Cardiac muscle cell (in vitro differentiated cells and primary cell): ENCODE measurements around the gene CALCR. TPM values are rescaled to one million over a fixed set of nuclear protein-coding genes. Genes with fewer than 3 reads are reported as not detected.
A peak's percentile ranks its signal among the peaks of the same experiment; 100 is the strongest.

Experiments
- DNase-seq, 2 donors: peaks; one replicate each; pipeline versions ENCODE4 v3.0.0 to v3.0.0-alpha.2; 2010 to 2017; ENCODE audit warnings: low read depth in 1 of 2, low spot score in 1 of 2
- H3K27ac ChIP-seq: fragments of 200-600 bp; sonication (generic); 2 replicates; pipeline ENCODE4 v1.5.1; 2016
- H3K27me3 ChIP-seq: fragments of 200-600 bp; sonication (generic); 2 replicates; pipeline ENCODE4 v1.6.0; 2016; ENCODE audit warnings: control low read depth
- H3K36me3 ChIP-seq: fragments of 200-600 bp; sonication (generic); 2 replicates; pipeline ENCODE4 v1.5.1; 2016; ENCODE audit warnings: control low read depth
- H3K4me1 ChIP-seq: fragments of 200-600 bp; sonication (generic); 2 replicates; pipeline ENCODE4 v1.8.1; 2017; ENCODE audit warnings: low read depth, mild to moderate bottlenecking, mixed run types
- H3K4me3 ChIP-seq: fragments of 200-600 bp; sonication (generic); 2 replicates; pipeline ENCODE4 v1.5.1; 2016; ENCODE audit warnings: mild to moderate bottlenecking
- H3K9me3 ChIP-seq: fragments of 200-600 bp; sonication (generic); 2 replicates; pipeline ENCODE4 v1.5.1; 2017; ENCODE audit warnings: low read depth, mild to moderate bottlenecking, control low read depth
- CTCF ChIP-seq: IDR thresholded peaks from 2 replicates; pipeline ENCODE4 v1.5.1; 2012; ENCODE audit warnings: low read depth, mild to moderate bottlenecking, low read length
- polyA plus RNA-seq: library from polyadenylated mRNA; unstranded; fragments of >200 nt; fragmentation: Nextera tagmentation; extraction: Ambion mirVana; gene quantifications from 2 replicates; pipeline ENCODE4 v1.2.1, GENCODE V29; 2016
- total RNA-seq: library from RNA; depleted of rRNA; stranded (reverse); fragments of >200 nt; gene quantifications from 2 replicates; pipeline ENCODE4 v1.2.3, GENCODE V29; 2016

Gene CALCR
- total and polyA plus RNA-seq, 2 experiments from 2014 or later, result not detected

- Histone ChIP-seq H3K27me3 (peaks cover 44% of the 10 kb centered on the region), H3K4me3 (no peak overlapping the region), H3K4me1 (no peaks in the 10 kb centered on the region), H3K27ac (no peak overlapping the region), H3K9me3 (no peaks in the 10 kb centered on the region), H3K36me3 (no peaks in the 10 kb centered on the region)
- no peak for DNase-seq
- TF ChIP-seq CTCF, result no peak
Observed at GRCh38 chr7:93579431-93579830, 4.9 kb upstream of the CALCR start.

DNA sequence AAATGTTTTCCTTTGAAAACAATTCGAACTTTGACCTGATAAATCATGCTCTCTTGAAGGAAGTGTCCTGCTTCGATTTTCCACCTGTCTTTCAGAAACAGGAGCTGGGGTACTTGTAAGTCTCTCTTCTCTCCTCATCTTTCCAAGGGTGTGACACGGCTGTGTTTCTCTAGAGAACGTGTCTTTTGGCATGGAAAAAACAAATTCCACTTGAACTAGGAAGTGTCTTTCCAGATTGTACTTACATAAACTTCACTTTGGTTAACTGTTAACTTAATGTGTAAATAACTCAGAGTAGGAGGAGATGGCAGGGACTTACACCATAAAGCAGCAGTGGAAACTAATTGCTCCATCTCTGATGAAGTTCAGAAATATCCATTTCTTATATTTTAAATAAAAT lies 4.2 kb upstream of the CALCR start:
- no peak for TF ChIP-seq CTCF
- Histone ChIP-seq H3K9me3 (no peaks in the 10 kb centered on the region), H3K4me3 (no peak overlapping the region), H3K27me3 (peaks cover 51% of the 10 kb centered on the region), H3K4me1 (peaks cover 2% of the 10 kb centered on the region), H3K36me3 (no peaks in the 10 kb centered on the region), H3K27ac (no peak overlapping the region)
- DNase-seq, result no peak

- Histone ChIP-seq H3K4me3 (peak overlapping the region; percentile 47), H3K27ac (no peak overlapping the region), H3K36me3 (no peaks in the 10 kb centered on the region), H3K27me3 (peaks cover 72% of the 10 kb centered on the region), H3K4me1 (peaks cover 2% of the 10 kb centered on the region), H3K9me3 (no peaks in the 10 kb centered on the region)
- peak in 1 of 2 donors; percentile 2 for DNase-seq
- TF ChIP-seq CTCF, result no peak
Observed at GRCh38 chr7:93575555-93576399, 1.3 kb upstream of the CALCR start.

- no peak for TF ChIP-seq CTCF
- Histone ChIP-seq H3K27me3 (peaks cover 76% of the 10 kb centered on the region), H3K36me3 (no peaks in the 10 kb centered on the region), H3K4me3 (peak overlapping the region; percentile 47), H3K27ac (no peak overlapping the region), H3K9me3 (no peaks in the 10 kb centered on the region), H3K4me1 (peaks cover 2% of the 10 kb centered on the region)
- DNase-seq, result peak in 1 of 2 donors; percentile 29
Observed at GRCh38 chr7:93574269-93574645, 267 bp downstream of the CALCR start.

DNA sequence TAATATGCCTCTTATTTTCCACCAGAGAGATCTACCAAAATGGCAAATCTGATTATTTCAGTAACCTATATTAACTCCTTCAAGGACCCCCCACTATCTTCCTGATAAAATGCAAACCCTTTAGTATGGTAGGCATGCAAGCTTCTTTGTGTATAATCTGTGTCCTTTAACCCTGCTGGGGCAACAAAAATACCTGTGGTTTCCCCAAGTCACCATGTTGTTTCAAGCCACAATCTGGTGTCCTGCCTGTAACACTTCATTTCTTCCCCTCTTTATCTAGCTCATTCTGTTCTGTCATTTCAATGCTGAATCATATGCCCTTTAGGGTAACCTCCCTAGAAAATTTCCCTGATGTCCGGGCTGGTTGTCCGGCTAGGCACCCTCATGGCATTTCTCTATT lies 5.3 kb downstream of the CALCR start:
- H3K9me3 ChIP-seq, result no peaks in the 10 kb centered on the region
- H3K36me3 ChIP-seq, result no peaks in the 10 kb centered on the region
- peaks cover 29% of the 10 kb centered on the region for H3K27me3 ChIP-seq
- H3K4me3 ChIP-seq, result no peak overlapping the region
- H3K4me1 ChIP-seq, result peaks cover 2% of the 10 kb centered on the region
- TF ChIP-seq CTCF, result no peak
- DNase-seq, result no peak
- no peak overlapping the region for H3K27ac ChIP-seq
